SK-N-SH treated with all-trans-retinoic acid at 6 μM for 48 hours (cell line): ENCODE results near the gene RUNDC3A.

ENCODE experiments used
- ARNTL ChIP-seq: fragments of 450-650 bp; formaldehyde crosslinking; IDR thresholded peaks from 2 replicates; pipeline ENCODE4 v1.5.0; 2020; ENCODE audit warnings: low read depth, mild to moderate bottlenecking, moderate library complexity, borderline replicate concordance
- CSDC2 ChIP-seq: fragments of 250-450 bp; sonication (Bioruptor Pico); IDR thresholded peaks from 2 replicates; pipeline ENCODE4 v1.5.0; 2020; ENCODE audit warnings: mild to moderate bottlenecking, moderate library complexity
- ESRRG ChIP-seq: fragments of 250-450 bp; sonication (Bioruptor Pico); IDR thresholded peaks from 2 replicates; pipeline ENCODE4 v1.6.1; 2021; ENCODE audit warnings: mild to moderate bottlenecking
- ISL1 ChIP-seq: fragments of 250-450 bp; sonication (Bioruptor Pico); IDR thresholded peaks from 2 replicates; pipeline ENCODE4 v2.1.2; 2022; ENCODE audit warnings: mild to moderate bottlenecking, moderate library complexity
- TOX ChIP-seq: fragments of 250-450 bp; sonication (Bioruptor Pico); IDR thresholded peaks from 2 replicates; pipeline ENCODE4 v1.8.0; 2021; ENCODE audit warnings: mild to moderate bottlenecking, moderate library complexity, borderline replicate concordance
- ZFP3 ChIP-seq: fragments of 250-450 bp; sonication (Bioruptor Pico); IDR thresholded peaks from 2 replicates; pipeline ENCODE4 v1.5.0; 2020; ENCODE audit warnings: mild to moderate bottlenecking, moderate library complexity
- ZFP30 ChIP-seq: fragments of 450-650 bp; formaldehyde crosslinking; IDR thresholded peaks from 2 replicates; pipeline ENCODE4 v1.5.0; 2022; ENCODE audit warnings: mild to moderate bottlenecking, moderate library complexity
- ZNF70 ChIP-seq: fragments of 450-650 bp; formaldehyde crosslinking; IDR thresholded peaks from 2 replicates; pipeline ENCODE4 v1.5.0; 2020; ENCODE audit warnings: mild to moderate bottlenecking, moderate library complexity
- TF ChIP-seq, protein P1 (sequence below): fragments of 250-450 bp; sonication (Bioruptor Pico); IDR thresholded peaks from 2 replicates; pipeline ENCODE4 v1.8.0; 2020; ENCODE audit warnings: mild to moderate bottlenecking, moderate library complexity, borderline replicate concordance

DNA sequence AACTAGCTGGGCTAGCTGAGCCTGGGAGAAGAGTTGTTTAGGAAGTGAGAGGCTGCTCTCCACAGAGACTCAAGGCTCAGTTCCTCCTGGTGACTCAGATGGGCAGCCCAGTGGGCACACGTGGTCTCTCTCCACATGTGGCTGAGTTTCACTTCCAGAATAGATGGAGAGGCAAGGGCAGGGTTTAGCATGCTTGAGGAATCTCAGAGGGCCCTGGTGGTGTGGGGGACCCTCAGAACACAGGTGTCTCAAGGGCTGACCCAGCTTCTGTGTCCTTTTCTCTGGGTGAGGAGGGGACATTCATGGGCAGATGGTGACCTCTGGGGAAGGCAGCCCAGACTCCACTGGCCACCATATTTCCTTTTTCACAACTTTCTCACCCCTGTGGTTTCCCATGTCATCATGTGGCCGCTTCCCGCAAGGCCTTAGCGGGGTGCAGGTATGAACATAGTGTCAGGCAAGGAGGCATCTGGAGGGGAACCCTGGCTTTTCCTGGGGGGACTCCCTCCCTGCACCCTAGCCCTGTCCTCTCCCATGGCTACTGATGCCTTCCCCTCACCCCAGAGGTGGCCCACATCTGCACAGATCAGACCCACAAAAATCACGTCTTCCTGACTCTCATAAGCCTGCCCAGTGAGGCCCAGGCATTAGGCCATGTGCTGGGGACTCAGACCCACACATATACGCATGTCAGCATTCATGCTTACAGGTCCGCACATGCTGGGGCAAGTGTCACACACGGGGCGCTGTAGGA, 40.0 kb downstream of the RUNDC3A start:
- TF ChIP-seq, protein P1, sequence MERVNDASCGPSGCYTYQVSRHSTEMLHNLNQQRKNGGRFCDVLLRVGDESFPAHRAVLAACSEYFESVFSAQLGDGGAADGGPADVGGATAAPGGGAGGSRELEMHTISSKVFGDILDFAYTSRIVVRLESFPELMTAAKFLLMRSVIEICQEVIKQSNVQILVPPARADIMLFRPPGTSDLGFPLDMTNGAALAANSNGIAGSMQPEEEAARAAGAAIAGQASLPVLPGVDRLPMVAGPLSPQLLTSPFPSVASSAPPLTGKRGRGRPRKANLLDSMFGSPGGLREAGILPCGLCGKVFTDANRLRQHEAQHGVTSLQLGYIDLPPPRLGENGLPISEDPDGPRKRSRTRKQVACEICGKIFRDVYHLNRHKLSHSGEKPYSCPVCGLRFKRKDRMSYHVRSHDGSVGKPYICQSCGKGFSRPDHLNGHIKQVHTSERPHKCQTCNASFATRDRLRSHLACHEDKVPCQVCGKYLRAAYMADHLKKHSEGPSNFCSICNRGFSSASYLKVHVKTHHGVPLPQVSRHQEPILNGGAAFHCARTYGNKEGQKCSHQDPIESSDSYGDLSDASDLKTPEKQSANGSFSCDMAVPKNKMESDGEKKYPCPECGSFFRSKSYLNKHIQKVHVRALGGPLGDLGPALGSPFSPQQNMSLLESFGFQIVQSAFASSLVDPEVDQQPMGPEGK (CRISPR knock-in tag) = no peak
- TF ChIP-seq ARNTL (CRISPR knock-in tag) (no peak), ZFP3 (CRISPR knock-in tag) (no peak), ZFP30 (CRISPR knock-in tag) (no peak), CSDC2 (CRISPR knock-in tag) (no peak), ISL1 (no peak), TOX (CRISPR knock-in tag) (no peak), ZNF70 (no peak), ESRRG (CRISPR knock-in tag) (no peak)
